Fibroblast of villous mesenchyme (primary cell): ENCODE measurements around the gene RBMS3. TPM values are rescaled to one million over a fixed set of nuclear protein-coding genes. Genes with fewer than 3 reads are reported as not detected.

Experiments used
- DNase-seq: peaks from one replicate; pipeline ENCODE4 v3.0.0-alpha.2; 2010; ENCODE audit warnings: low read depth
- H3K4me3 ChIP-seq: 2 replicates; pipeline ENCODE4 v1.5.1; 2011; ENCODE audit warnings: low read depth, mild to moderate bottlenecking, low read length
- total RNA-seq: library from RNA; depleted of rRNA; stranded (reverse); fragments of >200 nt; gene quantifications from 2 replicates; pipeline ENCODE4 v1.2.3, GENCODE V29; 2012
- TF ChIP-seq, protein P1 (sequence below): IDR thresholded peaks from 2 replicates; pipeline ENCODE4 v1.5.1; 2012; ENCODE audit warnings: low read depth, mild to moderate bottlenecking, low read length; ENCODE audit not compliant: insufficient read depth

The RBMS3 gene
- total RNA-seq, 1 donor = 85.9 TPM

GRCh38 chr3:29291260-29291981, 10.6 kb downstream of the RBMS3 start:
- DNase-seq = peak; percentile 48
- no peak overlapping the region for H3K4me3 ChIP-seq
- TF ChIP-seq, protein P1, sequence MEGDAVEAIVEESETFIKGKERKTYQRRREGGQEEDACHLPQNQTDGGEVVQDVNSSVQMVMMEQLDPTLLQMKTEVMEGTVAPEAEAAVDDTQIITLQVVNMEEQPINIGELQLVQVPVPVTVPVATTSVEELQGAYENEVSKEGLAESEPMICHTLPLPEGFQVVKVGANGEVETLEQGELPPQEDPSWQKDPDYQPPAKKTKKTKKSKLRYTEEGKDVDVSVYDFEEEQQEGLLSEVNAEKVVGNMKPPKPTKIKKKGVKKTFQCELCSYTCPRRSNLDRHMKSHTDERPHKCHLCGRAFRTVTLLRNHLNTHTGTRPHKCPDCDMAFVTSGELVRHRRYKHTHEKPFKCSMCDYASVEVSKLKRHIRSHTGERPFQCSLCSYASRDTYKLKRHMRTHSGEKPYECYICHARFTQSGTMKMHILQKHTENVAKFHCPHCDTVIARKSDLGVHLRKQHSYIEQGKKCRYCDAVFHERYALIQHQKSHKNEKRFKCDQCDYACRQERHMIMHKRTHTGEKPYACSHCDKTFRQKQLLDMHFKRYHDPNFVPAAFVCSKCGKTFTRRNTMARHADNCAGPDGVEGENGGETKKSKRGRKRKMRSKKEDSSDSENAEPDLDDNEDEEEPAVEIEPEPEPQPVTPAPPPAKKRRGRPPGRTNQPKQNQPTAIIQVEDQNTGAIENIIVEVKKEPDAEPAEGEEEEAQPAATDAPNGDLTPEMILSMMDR = no peak

GRCh38 chr3:29291982-29292363, 11.1 kb downstream of the RBMS3 start:
- DNase-seq = peak; percentile 46
- TF ChIP-seq, protein P1 = no peak
- no peak overlapping the region for H3K4me3 ChIP-seq

GRCh38 chr3:29293421-29293820, 12.6 kb downstream of the RBMS3 start:
- DNase-seq = peak; percentile 49
- H3K4me3 ChIP-seq = no peak overlapping the region
- TF ChIP-seq, protein P1 = no peak

DNA sequence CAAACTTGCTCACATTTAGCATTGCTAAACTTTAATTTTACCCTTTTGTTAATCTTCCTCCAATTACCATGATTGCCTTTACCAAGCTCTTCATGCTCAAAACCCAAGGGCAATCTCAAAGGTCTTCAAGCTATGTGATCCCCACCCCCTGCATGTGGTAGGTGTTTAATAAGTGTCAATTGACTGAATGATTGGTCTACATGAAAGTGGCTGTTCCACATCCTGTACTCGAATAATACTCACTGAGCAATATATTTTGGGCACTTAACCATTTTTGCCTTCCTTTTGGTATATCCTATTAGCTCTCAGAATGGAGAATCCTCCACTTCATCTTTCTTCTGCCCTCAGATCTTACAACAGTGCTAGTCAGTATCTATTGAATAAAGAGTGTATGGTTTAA, 17.1 kb downstream of the RBMS3 start:
- TF ChIP-seq, protein P1 = no peak
- no peak overlapping the region for H3K4me3 ChIP-seq
- DNase-seq = no peak

DNA sequence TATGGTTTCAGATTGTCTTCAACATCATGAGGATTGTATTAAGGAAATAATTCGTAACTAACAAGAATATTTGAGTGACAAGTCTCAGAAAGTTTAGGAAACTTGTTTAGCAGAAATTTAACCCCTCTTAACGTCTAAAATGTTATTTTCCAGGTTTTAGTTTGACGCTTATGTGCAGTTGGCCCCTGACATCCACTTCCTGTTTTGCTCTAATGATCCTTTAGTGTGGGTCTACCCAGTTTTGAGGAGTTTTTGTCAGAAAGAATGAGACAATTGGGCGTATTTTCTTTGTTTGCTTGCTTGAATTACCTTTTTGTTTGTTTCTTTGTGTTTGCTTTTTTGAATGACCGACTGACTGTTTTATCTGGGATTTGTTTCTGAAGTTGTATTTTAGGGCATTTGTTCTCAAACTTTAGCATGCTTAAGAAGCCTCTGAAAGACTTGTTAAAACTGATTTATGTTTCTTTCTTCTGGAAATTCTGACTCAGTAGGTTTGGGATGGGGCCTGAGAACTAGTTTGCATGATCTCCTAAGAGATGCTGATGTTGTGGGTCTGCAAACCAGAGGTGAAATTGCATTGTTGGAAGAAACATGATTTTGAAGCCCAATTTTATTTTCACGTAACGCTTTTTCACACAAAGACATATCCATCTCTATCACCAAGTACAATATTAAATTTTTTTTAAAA, 20.6 kb downstream of the RBMS3 start:
- DNase-seq = peak; percentile 44
- H3K4me3 ChIP-seq = no peak overlapping the region
- TF ChIP-seq, protein P1 = no peak

DNA sequence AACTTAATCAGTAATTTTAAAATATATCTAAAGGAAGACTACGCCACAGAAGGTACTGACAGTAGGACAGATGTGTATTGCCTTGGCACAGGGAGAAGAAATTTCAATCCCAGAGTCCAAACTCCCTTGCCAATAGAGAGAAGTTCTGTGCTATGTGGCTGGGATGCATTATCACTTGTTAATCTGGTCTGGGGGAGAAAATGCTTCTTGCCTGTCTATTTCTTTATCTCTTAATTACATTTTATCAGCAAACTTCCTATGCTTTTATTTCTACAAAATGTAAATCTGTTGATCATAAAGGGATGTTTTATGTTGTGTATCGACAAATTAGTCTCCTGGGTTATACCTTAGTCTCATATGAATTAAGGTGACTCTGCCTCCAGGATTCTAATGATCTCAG, 21.7 kb downstream of the RBMS3 start:
- H3K4me3 ChIP-seq = no peak overlapping the region
- no peak for DNase-seq
- TF ChIP-seq, protein P1 = no peak
